Daoy (cell line): ENCODE results near the gene WDR49. TPM values are rescaled to one million over a fixed set of nuclear protein-coding genes. Genes with fewer than 3 reads are reported as not detected.

Experiments used
- DNase-seq: peaks from one replicate; pipeline ENCODE4 v3.0.0-alpha.2; 2015; ENCODE audit warnings: low read depth
- total RNA-seq: library from RNA; depleted of rRNA; stranded (reverse); fragments of >200 nt; shearing (Covaris generic); gene quantifications from 2 replicates; pipeline ENCODE4 v1.2.3, GENCODE V29; 2014; rRNA removed

The WDR49 gene
- total RNA-seq, 1 experiment from 2014 or later, result not detected

DNA sequence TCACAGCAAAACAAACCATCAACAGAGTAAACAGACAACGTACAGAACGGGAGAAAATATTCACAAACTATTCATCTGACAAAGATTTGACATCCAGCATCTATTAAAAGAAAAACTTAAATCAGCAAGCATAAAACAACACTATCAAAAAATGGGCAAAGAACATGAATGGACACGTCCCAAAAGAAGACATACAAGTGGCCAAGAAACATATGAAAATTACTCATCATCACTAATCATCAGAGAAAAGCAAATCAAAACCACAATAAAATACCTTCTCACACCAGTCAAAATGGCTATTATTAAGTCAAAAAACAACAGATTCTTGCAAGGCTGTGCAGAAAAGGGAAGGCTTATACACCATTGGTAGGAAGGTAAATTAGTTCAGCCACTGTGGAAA, 166.2 kb downstream of the WDR49 start:
- no peak for DNase-seq

DNA sequence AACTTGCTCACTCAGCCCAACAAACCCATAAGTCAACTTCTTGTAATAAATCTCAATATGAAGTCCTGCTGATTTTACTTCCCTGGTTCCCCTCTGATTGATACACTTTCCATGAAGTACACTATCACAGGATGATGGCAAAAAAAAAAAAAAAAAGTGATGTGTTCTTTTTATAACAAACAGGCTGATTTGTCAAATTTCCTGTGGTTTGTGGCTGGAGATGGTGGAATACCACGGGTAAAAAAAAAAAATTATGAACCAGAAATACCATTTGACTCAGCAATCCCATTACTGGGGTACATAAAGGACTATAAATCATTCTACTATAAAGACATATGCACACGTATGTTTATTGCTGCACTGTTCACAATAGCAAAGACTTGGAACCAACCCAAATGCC, 169.2 kb downstream of the WDR49 start:
- no peak for DNase-seq

DNA sequence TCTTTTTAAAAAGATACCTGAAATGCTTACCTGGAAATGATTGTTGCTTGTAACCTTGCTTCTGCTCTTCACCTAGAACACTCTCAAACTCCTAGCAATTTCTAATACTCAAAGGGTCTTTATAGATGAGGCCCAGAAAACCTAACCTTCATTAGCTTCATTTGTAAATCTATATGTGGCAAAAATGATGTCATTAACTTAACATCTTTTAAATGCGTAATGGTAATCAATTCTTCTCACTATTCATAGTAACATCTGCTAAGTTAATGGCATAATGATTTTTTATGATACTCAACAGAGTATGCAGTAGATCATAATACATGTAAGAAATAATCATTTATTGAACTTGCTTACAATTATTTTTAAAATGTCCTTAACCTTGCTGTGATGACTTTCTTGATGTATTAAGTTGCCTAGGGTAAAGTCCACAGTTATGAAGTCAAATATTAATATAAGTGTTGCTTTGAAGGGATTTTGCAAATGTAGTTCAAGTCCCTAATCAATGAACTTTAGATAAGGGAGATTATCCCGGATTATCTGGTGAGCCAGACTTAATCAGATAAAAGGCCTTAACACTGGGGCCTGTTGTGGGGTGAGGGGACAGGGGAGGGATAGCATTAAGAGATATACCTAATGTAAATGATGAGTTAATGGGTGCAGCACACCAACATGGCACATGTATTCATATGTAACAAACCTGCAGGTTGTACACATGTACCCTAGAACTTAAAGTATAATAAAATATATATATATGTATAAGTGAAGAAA, 169.8 kb downstream of the WDR49 start:
- no peak for DNase-seq

DNA sequence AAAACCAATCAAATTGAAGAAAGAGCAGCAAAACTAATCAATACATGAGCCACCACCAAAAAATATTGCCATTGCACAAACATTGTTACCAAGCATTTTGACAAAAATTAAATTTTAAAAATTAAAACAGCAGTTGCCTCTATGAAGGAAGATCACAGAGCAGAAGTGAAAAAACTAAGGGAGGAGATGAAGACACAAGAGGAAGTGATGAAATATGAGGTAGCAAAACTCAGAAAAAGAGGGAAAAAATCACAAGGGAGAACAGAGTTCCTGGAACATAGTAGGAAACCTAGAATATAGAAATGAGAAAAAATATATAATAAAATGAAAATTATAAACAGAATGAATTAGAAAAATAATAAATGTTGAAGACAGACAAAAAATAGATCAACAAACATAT, 172.6 kb downstream of the WDR49 start:
- no peak for DNase-seq

DNA sequence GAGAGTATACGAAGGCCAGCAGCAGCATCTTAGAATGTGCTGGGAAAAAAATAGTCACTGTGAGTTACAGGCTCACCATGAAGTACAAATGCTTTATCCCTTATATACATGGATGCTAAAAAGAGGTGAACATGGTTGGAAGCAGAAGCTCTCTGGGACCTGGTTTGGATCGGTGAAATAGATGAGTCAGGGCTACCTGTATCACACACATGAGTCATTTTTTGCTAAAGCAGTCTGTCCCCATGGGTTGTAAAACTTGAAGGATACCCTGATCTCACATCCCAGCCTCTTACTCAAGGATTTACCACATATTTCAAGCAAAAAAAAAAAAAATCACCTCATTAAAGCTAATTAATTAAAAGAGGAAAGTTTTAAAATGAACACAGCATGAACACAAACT, 173.0 kb downstream of the WDR49 start:
- DNase-seq, result no peak

DNA sequence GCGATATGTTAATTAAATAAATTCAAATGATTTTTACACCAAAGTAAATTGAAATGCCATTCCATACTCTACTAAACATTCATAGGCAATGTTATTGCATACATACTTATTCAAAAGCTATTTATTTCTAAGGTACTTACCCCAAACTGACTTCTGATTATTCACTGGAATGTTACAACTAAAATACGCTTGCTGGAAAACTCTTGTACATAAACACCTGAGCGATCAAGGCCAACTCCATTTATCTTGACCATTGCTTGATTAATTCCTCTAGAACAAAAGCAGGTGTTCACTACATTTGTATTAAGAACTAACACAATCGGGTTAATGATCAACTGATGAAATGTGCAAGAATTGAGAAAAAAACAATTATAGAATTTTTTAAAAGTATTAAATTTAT, 179.9 kb downstream of the WDR49 start, which contains the start of gene SERPINI2:
Gene SERPINI2, minus strand, starts transcription at position 180 of the 400 bp plus-strand sequence. CDS start 2,208 bp downstream, outside the sequence.
- no peak for DNase-seq

DNA sequence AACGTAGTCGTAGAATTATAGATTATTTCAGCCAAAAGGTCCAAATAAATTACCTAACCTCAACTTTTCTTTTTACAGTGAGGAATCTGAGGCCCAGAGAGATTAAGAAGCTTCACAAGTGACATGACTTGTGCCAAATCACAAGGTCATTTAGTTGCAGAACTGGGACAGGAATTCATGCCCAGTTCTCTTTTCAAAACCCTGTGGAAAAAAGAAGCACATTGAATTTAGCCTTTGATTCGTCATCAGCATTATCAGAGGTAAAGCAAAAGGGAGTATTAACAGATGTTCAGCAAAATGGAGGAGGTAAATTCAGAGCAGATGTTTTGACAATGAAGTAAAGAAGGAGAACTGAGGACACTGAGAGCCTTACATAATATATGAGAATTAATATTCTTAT, 184.4 kb downstream of the WDR49 start:
- no peak for DNase-seq

DNA sequence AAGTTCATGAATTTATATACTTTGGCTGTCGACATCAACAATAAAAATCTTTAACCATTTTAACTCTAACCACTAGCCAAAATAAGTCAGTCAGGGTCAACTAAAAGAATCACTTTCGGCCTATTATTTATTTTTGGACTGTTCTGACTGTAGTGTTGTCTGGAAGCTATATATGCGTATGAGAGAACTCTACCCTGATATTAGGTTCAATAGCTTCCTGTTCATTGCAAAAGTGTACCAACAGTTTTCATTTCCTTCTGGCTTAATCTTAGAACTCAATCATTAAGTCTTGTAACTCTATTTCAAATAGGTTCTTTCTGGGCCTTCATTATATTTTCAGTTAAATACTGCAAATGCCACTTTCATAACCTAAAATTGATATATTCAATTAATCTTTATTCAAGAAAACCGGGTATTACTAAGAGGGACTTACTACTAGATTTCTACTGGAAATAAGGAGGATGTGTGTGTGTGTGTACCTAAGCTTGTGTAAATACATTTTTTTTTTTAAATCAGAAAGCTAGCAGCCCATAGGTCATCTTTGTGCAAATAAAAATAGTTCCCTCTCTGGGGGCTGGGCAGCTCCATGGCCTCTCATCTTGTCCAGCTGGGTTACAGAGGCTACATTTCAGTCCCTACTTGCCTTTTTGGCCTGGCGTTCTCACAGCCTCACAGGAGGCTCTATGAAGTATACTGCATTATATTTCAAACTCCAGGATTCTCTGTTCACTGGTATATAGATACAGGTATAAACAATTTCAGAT, 185.7 kb downstream of the WDR49 start:
- no peak for DNase-seq

DNA sequence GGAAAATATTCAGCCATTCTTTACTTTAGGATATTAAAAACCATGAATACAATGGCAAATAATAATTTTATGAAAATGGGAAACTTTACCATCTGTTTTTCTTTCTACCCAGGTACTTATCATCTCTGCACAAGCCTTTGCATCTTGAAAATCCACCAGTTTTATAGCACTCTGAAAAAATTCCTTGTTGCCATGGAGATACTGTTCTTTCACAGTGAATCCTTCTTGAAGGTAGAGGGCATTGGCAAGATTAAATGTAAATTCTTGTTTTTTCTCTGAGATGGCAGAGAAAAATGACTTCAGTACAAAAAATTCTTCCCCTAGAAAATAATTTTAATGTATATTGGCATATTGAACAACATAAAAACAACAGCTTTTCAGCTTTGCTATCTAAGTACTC, 186.8 kb downstream of the WDR49 start:
- no peak for DNase-seq

DNA sequence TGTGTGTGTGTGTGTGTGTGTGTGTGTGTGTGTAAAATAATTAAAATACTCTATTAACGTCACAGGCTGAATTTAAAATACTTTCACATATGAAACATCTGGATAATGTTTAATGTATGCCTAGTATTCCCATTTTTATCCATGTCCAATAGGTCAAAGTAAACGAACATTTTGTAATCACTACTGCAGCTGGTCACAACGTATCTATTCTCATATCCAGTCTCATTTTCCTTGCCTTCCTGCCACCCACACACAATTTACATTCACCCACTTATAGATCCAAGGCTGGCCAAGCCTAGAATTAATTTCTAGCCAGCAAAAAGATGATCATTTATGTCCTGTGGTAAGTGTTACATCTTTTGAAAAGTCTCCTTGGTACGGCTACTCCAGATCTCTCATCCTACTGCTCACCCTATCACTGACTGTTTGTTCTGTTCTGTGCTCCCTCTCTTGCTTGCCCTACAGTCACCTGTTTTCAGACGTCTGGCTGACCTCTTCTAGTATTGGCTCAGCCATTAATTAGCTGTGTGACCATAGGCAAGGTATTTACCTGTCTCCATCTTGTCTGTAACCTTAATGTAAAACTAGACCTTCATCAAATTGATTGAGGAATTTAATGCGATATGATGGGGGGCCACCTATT, 197.5 kb downstream of the WDR49 start:
- no peak for DNase-seq

DNA sequence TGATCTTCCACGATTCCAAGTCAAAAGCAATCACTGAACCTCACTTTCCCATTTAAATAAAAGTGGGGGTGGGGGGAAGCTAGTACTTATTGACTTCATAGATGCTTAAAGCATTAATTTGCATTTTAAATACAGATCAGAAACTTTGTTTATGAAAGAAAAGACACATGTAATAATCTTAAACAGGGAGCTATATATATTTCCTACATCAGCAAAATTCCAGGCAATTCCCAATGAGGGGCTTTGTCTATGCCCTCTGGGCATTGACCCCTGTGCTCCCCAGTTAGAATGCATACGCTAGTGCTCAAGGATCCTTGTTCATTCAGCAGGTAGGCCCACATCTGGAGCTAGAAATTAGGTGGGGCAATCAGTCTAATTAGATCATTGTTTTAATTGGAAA, 199.9 kb downstream of the WDR49 start:
- no peak for DNase-seq

DNA sequence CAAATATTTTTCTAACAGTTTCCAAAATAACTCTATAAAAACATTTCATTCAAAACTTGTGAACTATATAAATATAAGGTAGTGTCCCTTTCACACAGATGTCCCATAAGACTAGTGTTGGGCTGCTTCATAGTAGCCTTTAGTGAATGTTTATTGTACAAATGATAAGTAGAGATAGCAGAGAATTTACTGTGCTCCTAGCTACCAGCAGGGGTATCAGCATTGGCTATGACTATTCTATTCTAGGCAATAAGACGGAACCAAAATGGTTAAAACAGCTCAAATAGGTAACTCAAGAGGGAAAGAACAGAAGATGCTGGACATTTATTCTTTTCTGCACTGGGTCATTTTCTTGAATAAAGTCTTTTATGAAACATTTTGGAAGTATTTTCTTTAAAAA, 202.5 kb downstream of the WDR49 start:
- DNase-seq, result no peak

DNA sequence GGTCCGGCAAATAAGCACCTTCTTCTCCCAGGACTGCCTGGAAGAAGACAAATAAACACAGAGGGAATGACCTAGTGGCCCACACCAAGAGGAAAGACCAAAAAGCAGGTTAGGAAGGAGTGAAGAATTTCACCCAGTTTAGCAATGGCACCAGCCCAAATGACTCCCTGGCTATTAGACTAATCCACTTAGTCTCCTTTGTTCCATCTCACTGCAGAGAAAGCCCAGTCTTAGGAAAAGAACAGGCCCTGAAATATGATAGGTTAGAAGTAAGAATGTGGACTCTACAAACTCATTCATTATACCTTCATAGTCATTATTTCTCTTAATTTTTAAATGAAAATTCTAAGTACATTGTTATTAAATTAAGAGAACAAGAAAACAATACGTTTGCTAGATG, 203.1 kb downstream of the WDR49 start:
- no peak for DNase-seq

DNA sequence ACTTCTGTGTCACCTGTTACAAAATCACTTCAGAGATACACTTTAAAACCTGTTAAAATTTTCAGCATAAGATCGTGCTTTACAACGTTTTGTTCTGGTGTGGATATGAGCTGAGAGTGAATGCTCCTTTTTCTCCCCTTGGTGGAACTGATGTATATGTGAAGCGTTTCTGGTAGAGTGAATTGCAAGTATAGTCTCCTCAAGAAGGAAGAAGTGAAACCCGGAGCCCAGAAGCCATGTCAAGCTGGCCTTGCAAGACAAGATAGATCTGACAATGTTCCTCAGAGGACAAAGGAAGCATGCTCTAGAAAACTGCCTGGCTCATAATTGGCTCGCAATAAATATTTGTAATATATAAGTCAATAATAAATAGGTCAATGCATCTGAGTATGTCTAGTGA, 203.5 kb downstream of the WDR49 start:
- no peak for DNase-seq

DNA sequence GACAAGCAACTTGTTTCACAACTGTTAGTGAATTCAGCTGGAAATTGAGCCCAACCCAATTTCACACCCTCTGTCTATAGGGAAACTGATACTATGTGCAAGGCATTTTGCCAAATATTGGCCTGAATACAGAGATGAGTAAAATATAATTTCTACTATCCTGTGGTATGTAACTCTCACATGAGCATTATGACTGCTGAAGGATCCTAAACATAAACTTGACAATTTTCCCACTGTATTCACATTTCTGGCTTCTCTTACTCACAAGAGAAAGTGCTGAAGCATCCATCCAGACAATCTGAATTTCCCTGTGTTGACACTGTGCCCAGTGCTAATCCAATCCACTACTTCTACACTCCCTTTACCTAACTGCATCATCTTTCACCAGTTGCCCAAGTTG, 208.3 kb downstream of the WDR49 start:
- no peak for DNase-seq

DNA sequence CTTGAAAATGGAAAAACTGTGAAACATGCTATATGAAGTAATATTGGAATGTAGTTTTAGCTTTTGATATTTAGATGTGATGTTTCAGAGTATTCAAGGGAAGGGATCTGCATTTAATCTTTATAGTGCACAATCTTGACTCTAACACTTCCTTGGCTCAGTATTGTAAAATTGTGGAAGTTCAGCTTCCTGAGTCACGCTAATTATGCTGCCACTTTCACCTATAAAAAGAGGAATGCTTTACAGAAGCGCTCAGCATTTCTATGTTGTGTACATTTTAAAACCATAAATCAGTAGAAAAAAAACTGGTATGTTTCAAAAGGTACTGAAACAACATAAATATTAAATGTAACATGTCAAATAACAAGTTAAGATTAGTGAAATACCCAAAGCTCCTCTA, 212.5 kb downstream of the WDR49 start:
- DNase-seq, result no peak

DNA sequence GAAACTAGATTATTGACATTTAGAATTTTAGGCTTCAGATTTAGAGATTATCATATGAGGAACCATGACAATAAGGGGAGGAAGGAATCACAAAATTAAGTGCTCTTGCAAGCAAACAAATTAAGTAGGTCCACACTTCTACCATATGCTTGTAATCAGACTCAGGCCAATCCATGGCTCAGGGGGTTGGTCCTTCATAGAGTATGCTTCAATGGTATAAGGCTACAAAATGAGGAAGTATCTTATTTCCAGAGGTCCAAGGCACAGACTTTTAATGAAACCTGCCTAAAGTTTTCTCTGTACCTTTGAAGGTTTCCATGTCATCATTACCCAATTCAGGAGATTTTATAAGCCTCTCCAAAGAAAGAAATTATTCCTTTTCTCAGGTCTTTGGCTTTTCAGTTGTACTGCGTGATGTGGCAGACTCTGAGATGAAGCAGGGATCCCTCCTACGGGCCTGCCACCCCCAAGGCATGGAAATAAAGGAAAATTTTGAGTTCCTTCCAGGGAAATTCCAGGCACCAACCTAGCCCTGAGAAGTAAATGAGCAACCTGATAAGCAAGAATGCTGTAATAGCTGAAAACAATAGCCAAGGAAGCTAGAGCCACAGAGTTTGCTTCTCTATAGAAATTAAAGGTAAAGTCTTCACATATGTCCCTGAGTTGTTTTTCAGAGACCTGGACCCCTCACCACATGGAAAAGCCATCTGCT, 216.2 kb downstream of the WDR49 start:
- DNase-seq, result no peak

Other genes with a start within 250 kb of the WDR49 start
- not detected in 2 replicates for gene SERPINI2, start 179.9 kb downstream of the WDR49 start, total RNA-seq
- 153 and 156 TPM in 2 replicates for gene PDCD10, start 81.0 kb upstream of the WDR49 start, total RNA-seq
- 0.86 and 7.7 TPM in 2 replicates for gene SERPINI1, start 81.8 kb upstream of the WDR49 start, total RNA-seq